Heart right ventricle (tissue), 16 donors: Measurements from ENCODE around the gene PPFIBP1. TPM values are rescaled to one million over a fixed set of nuclear protein-coding genes. Genes with fewer than 3 reads are reported as not detected.
"Not testable (repeated sequence)": the region's sequence is repeated elsewhere in the genome, so short reads cannot be mapped to it uniquely, and the experiment has no call there.

Source experiments
- ATAC-seq, 8 donors: fragments of 200-7000 bp; cut with Tn5 transposase; one replicate each; pipeline ENCODE4 v1.9.1; 2020; ENCODE audit warnings: mild to moderate bottlenecking in 8 of 8, moderate library complexity in 8 of 8, moderate number of reproducible peaks in 1 of 8
- DNase-seq, 2 donors: peaks; one replicate each; pipeline ENCODE4 v3.0.0-alpha.2; 2020
- H3K27ac ChIP-seq, 10 donors: fragments of 200-600 bp; sonication (generic) in 2 of 10; one replicate each; pipeline versions ENCODE4 v1.5.0 to v1.8.0; 2020 to 2022; ENCODE audit warnings: mild to moderate bottlenecking in 3 of 10
- H3K27me3 ChIP-seq, 7 donors: fragments of 200-600 bp; one replicate each; pipeline ENCODE4 v1.8.0; 2021 to 2022; ENCODE audit warnings: mild to moderate bottlenecking in 2 of 7
- H3K36me3 ChIP-seq, 9 donors: fragments of 200-600 bp; sonication (generic) in 1 of 9; one replicate each; pipeline versions ENCODE4 v1.5.0 to v1.8.0; 2020 to 2022; ENCODE audit warnings: mild to moderate bottlenecking in 2 of 9
- H3K4me1 ChIP-seq, 9 donors: fragments of 200-600 bp; sonication (generic) in 1 of 9; one replicate each; pipeline versions ENCODE4 v1.5.0 to v1.8.0; 2020 to 2022; ENCODE audit warnings: mild to moderate bottlenecking in 4 of 9
- H3K4me3 ChIP-seq, 10 donors: fragments of 200-600 bp; sonication (generic) in 2 of 10; one replicate each; pipeline versions ENCODE4 v1.5.0 to v1.8.0; 2020 to 2022; ENCODE audit warnings: mild to moderate bottlenecking in 7 of 10, moderate library complexity in 2 of 10
- H3K9me3 ChIP-seq, 11 donors: fragments of 200-600 bp in 10 of 11; sonication (generic) in 2 of 11; one replicate each; pipeline versions ENCODE4 v1.5.0 to v1.8.0; 2013 to 2022; ENCODE audit warnings: mild to moderate bottlenecking in 2 of 11, control low read depth in 1 of 11, moderate library complexity in 1 of 11
- WGBS, 2 donors: extraction: QIAGEN DNeasy Blood & Tissue Kit; methylation state at CpG; one replicate each; pipeline ENCODE4 v1.1.7; 2013; ENCODE audit warnings: inconsistent platforms in 1 of 2; 5-methylcytosine and 5-hydroxymethylcytosine counted together
- intact Hi-C, 10 donors: fragments of 100-400 bp; cut with DNase I; formaldehyde crosslinking; loops; one replicate each; pipeline versions ENCODE4 v1.11.1 to v1.14.2; 2022
- polyA plus RNA-seq, 2 donors: library from polyadenylated mRNA; stranded (reverse); fragments of 200-250 nt; gene quantifications; one replicate each; pipeline ENCODE4 v1.2.3, GENCODE V29; 2013
- total RNA-seq, 10 donors: library from RNA; stranded (reverse); fragmentation: NEBNext Ultra II Directional in 3 of 10; extraction: Animal tissue kit (Norgen Biotek cat#: 25700) in 3 of 10; gene quantifications; one replicate each; pipeline versions ENCODE4 v1.2.1 to v1.2.4, GENCODE V29; 2021 to 2023
- TF ChIP-seq, protein P1 (sequence below), 9 donors: fragments of 200-600 bp; sonication (generic) in 2 of 9; IDR thresholded peaks; one replicate each; pipeline versions ENCODE4 v1.5.0 to v1.8.0; 2021 to 2022; ENCODE audit warnings: antibody characterized with exemption in 9 of 9, mild to moderate bottlenecking in 5 of 9, moderate library complexity in 1 of 9
- donor health status: Arrhythmogenic right ventricular cardiomyopathy.
- donor health status: ischemic (EF 13 %, LVEDD 7.1; RV severe dilation, severe dysfunction).
- donor health status: healthy with polysubstance abuse.
- donor health status: DM: no; HTN: yes; CAD: no.
- donor health status: DM: no; HTN: no; CAD: no.
- donor health status: ischemic (EF 25% LVEDD 6.9; RV normal size, moderate dysfunction).
- donor health status: ischemic (EF 25% LVEDD 5.7; RV mildly dilated, moderate dysfunction).
- donor health status: healthy.
- donor health status: DM: yes; HTN: yes; CAD: no.
- donor health status: Ischemic cardiomyopathy.
- donor health status: ischemic (EF 35%, LVEDD 5.7; RV mildly dilated, moderate dysfunction).
- donor health status: nonischemic (EF 11% LVEDD 7.7; RV severe dilation, severe dysfunction).
- donor health status: DM: yes; HTN: yes; CAD: no.
- donor health status: PGD.
- donor health status: ischemic (EF 29% LVEDD 5.4; RV normal size, mild dysfunction).
- donor health status: nonischemic (EF 23%, LVEDD 6.1; RV moderate dilation, normal function).

PPFIBP1 gene
- total and polyA plus RNA-seq, 12 donors = 22.9 to 450 (median 314) TPM

- peaks cover 0 to 33% (median 0%) of the 10 kb centered on the region in 9 donors for H3K36me3 ChIP-seq
- H3K27me3 ChIP-seq = no peaks in the 10 kb centered on the region
- DNase-seq = no peak
- peaks cover 4 to 84% (median 58%) of the 10 kb centered on the region in 9 donors for H3K4me1 ChIP-seq
- H3K9me3 ChIP-seq = no peaks in the 10 kb centered on the region
- no peak for ATAC-seq
- H3K4me3 ChIP-seq = no peak overlapping the region
- 90 to 93% methylated on average over 5 of the region's 5 CpGs for whole genome bisulfite sequencing, 2 donors
- peak overlapping the region in 5 of 10 donors; percentile 1 to 51 (median 40) for H3K27ac ChIP-seq
- intact Hi-C loops = loop anchor here in 5 of 10 donors (5.0 to 10.0 kb wide), 4 partner anchors 84 to 109 kb away; partner anchors contain the start of gene PPFIBP1 (in 4 of the 5)
- TF ChIP-seq, protein P1, sequence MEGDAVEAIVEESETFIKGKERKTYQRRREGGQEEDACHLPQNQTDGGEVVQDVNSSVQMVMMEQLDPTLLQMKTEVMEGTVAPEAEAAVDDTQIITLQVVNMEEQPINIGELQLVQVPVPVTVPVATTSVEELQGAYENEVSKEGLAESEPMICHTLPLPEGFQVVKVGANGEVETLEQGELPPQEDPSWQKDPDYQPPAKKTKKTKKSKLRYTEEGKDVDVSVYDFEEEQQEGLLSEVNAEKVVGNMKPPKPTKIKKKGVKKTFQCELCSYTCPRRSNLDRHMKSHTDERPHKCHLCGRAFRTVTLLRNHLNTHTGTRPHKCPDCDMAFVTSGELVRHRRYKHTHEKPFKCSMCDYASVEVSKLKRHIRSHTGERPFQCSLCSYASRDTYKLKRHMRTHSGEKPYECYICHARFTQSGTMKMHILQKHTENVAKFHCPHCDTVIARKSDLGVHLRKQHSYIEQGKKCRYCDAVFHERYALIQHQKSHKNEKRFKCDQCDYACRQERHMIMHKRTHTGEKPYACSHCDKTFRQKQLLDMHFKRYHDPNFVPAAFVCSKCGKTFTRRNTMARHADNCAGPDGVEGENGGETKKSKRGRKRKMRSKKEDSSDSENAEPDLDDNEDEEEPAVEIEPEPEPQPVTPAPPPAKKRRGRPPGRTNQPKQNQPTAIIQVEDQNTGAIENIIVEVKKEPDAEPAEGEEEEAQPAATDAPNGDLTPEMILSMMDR (IDR thresholded peaks at IDR 0.05) = no peak
Observed at GRCh38 chr12:27631365-27631764, 107.4 kb downstream of the PPFIBP1 start.

GRCh38 chr12:27631813-27632491, 107.9 kb downstream of the PPFIBP1 start:
- 26 to 34% methylated on average over 2 of the region's 2 CpGs for WGBS, 2 donors
- Histone ChIP-seq H3K4me3 (no peak overlapping the region), H3K27ac (peak overlapping the region in 6 of 10 donors; percentile 1 to 51 (median 30)), H3K4me1 (peaks cover 4 to 79% (median 52%) of the 10 kb centered on the region in 9 donors), H3K36me3 (peaks cover 0 to 38% (median 0%) of the 10 kb centered on the region in 9 donors), H3K27me3 (no peaks in the 10 kb centered on the region), H3K9me3 (no peaks in the 10 kb centered on the region)
- DNase-seq = no peak
- no peak for ATAC-seq
- intact Hi-C loops = loop anchor here in 5 of 10 donors (5.0 to 10.0 kb wide), 4 partner anchors 85 to 110 kb away; partner anchors contain the start of gene PPFIBP1 (in 4 of the 5)
- TF ChIP-seq, protein P1 (IDR thresholded peaks at IDR 0.05) = no peak

GRCh38 chr12:27635349-27635972, 111.5 kb downstream of the PPFIBP1 start:
- no peak for DNase-seq

DNA sequence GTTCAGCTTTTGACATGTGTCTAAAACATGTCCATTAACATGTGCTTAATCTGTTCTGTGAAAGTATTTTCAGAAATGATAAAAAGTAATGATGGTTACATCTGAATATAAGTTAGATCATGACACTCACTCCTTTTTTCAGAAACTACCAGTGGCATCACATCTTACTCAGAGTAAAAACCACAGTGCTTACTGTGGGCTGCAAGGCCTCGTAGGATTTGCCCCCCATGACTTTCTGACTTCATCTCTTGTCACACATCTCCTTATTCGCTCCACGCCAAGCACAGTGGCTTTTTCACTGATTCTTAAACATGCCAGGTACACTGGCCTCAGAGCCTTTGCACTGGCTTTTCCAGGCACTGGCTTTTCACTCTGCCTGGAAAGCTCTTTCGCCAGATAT, 112.6 kb downstream of the PPFIBP1 start:
- H3K4me3 ChIP-seq, H3K27ac ChIP-seq, DNase-seq, ATAC-seq, H3K9me3 ChIP-seq, H3K27me3 ChIP-seq: not testable (repeated sequence)
- peaks cover 0 to 42% (median 0%) of the 10 kb centered on the region in 9 donors for H3K36me3 ChIP-seq
- peaks cover 4 to 60% (median 42%) of the 10 kb centered on the region in 9 donors for H3K4me1 ChIP-seq
- intact Hi-C loops = loop anchor here in 4 of 10 donors (5.0 to 10.0 kb wide), 3 partner anchors 109 to 114 kb away; partner anchors contain the start of gene PPFIBP1 (in 3 of the 4)
- 91 to 93% methylated on average over 4 of the region's 4 CpGs for WGBS, 2 donors

More at GRCh38 chr12:27635349-27635972, 111.5 kb downstream of the PPFIBP1 start:
- Histone ChIP-seq H3K27ac (peak overlapping the region in 2 of 10 donors; percentile 3 to 35), H3K36me3 (peaks cover 0 to 42% (median 0%) of the 10 kb centered on the region in 9 donors), H3K27me3 (no peaks in the 10 kb centered on the region), H3K4me3 (no peak overlapping the region), H3K4me1 (peaks cover 4 to 60% (median 42%) of the 10 kb centered on the region in 9 donors), H3K9me3 (no peaks in the 10 kb centered on the region)
- TF ChIP-seq, protein P1 (IDR thresholded peaks at IDR 0.05) = peak; percentile 31 to 75 (median 71)
- WGBS, 2 donors = 48 to 54% methylated on average over 7 of the region's 7 CpGs
- ATAC-seq = peak in 1 of 8 donors; percentile 44
- intact Hi-C loops = loop anchor here in 4 of 10 donors (5.0 to 10.0 kb wide), 3 partner anchors 108 to 113 kb away; partner anchors contain the start of gene PPFIBP1 (in 3 of the 4)
